H1 (cell line): ENCODE data around the gene PLPPR4. TPM values are rescaled to one million over a fixed set of nuclear protein-coding genes. Genes with fewer than 3 reads are reported as not detected.

Source experiments
- CTCF ChIA-PET: fragments of 300-600 bp; sonication (Branson Sonifier 250); formaldehyde crosslinking; loops from one replicate; lab custom pipeline; 2021; ENCODE audit not compliant: partially characterized antibody; lab: Charles Lee
- POLR2A ChIA-PET: fragments of 300-600 bp; sonication (Branson Sonifier 250); formaldehyde crosslinking; loops from one replicate; lab custom pipeline; 2021; ENCODE audit warnings: inconsistent platforms; ENCODE audit not compliant: partially characterized antibody; lab: Charles Lee
- DNase-seq, 2 experiments: peaks; one replicate each; pipeline versions ENCODE4 v3.0.0 to v3.0.0-alpha.2; 2010 to 2022; ENCODE audit warnings: low spot score in 2 of 2, low read depth in 1 of 2, mixed read lengths in 1 of 2
- FAIRE-seq: peaks from 2 replicates; lab custom pipeline; 2011; peaks lifted over from hg19 to GRCh38; lab: Jason Lieb, UNC
- H2AFZ ChIP-seq: 2 replicates; pipeline ENCODE4 v1.8.1; 2012; ENCODE audit warnings: low read length, inconsistent platforms
- H2AK5ac ChIP-seq: 2 replicates; pipeline ENCODE4 v1.6.1; 2013; ENCODE audit warnings: low read depth, low read length
- H2BK120ac ChIP-seq: replicated peaks from 2 replicates; pipeline ENCODE3; 2013; ENCODE audit warnings: low read depth, low read length, inconsistent platforms
- H2BK12ac ChIP-seq: 2 replicates; pipeline ENCODE4 v1.6.1; 2013; ENCODE audit warnings: low read depth, low read length
- H2BK15ac ChIP-seq: 2 replicates; pipeline ENCODE4 v1.6.1; 2013; ENCODE audit warnings: low read length
- H2BK20ac ChIP-seq: 2 replicates; pipeline ENCODE4 v1.6.1; 2013; ENCODE audit warnings: low read length
- H2BK5ac ChIP-seq: 2 replicates; pipeline ENCODE4 v1.6.1; 2013; ENCODE audit warnings: low read depth, low read length
- H3K14ac ChIP-seq: 2 replicates; pipeline ENCODE4 v1.6.1; 2013; ENCODE audit warnings: inconsistent platforms; ENCODE audit not compliant: insufficient read length
- H3K18ac ChIP-seq: 2 replicates; pipeline ENCODE4 v1.6.1; 2013; ENCODE audit warnings: low read length; ENCODE audit errors: extremely low read depth
- H3K23ac ChIP-seq: 2 replicates; pipeline ENCODE4 v1.6.1; 2013; ENCODE audit warnings: inconsistent platforms; ENCODE audit not compliant: insufficient read length
- H3K23me2 ChIP-seq: 2 replicates; pipeline ENCODE4 v1.6.1; 2013; ENCODE audit warnings: low read depth, low read length
- H3K27ac ChIP-seq: 2 replicates; pipeline ENCODE4 v1.6.1; 2011; ENCODE audit warnings: low read depth, low read length, inconsistent platforms
- H3K27me3 ChIP-seq, 4 experiments: replicated peaks in 1 of 4; 1 replicate in 1 of 4; 2 replicates in 3 of 4; pipeline versions ENCODE4 v1.6.1 to v1.8.1; 2011 to 2013; ENCODE audit warnings: low read length in 3 of 4, mild to moderate bottlenecking in 3 of 4, inconsistent platforms in 2 of 4, mixed read lengths in 2 of 4, moderate library complexity in 1 of 4; ENCODE audit not compliant: control insufficient read depth in 3 of 4, insufficient read depth in 3 of 4; ENCODE audit errors: extremely low read depth in 1 of 4
- H3K36me3 ChIP-seq, 4 experiments: 2 replicates each; pipeline versions ENCODE4 v1.6.1 to v1.8.1; 2011 to 2013; ENCODE audit warnings: mild to moderate bottlenecking in 4 of 4, low read length in 3 of 4, moderate library complexity in 2 of 4, control low read depth in 1 of 4, inconsistent platforms in 1 of 4; ENCODE audit not compliant: insufficient read depth in 4 of 4, control insufficient read depth in 2 of 4
- H3K4ac ChIP-seq: replicated peaks from 2 replicates; pipeline ENCODE3; 2013; ENCODE audit warnings: low read length, low read depth, mixed read lengths, inconsistent platforms; ENCODE audit not compliant: insufficient read length
- H3K4me1 ChIP-seq, 4 experiments: replicated peaks in 1 of 4; 1 replicate in 1 of 4; 2 replicates in 3 of 4; pipeline versions ENCODE4 v1.6.1 to v1.8.1; 2011 to 2013; ENCODE audit warnings: low read length in 3 of 4, inconsistent platforms in 2 of 4, mixed read lengths in 1 of 4; ENCODE audit not compliant: insufficient read depth in 4 of 4, control insufficient read depth in 3 of 4
- H3K4me2 ChIP-seq, 2 experiments: 2 replicates each; pipeline versions ENCODE4 v1.6.1 to v1.8.1; 2011 to 2013; ENCODE audit warnings: low read depth in 2 of 2, low read length in 2 of 2, control low read depth in 1 of 2, inconsistent platforms in 1 of 2, mild to moderate bottlenecking in 1 of 2; ENCODE audit not compliant: insufficient read depth in 1 of 2
- H3K4me3 ChIP-seq, 4 experiments: fragments of 200-600, 300-600 bp in 1 of 4; sonication (generic), shearing (Covaris generic), sonication (Bioruptor Twin) in 1 of 4; 2 replicates each; pipeline versions ENCODE4 v1.5.1 to v1.8.1; 2011 to 2016; ENCODE audit warnings: low read length in 4 of 4, low read depth in 3 of 4, control low read depth in 2 of 4, inconsistent platforms in 2 of 4, mild to moderate bottlenecking in 2 of 4, mixed read lengths in 1 of 4, moderate library complexity in 1 of 4; ENCODE audit not compliant: insufficient read depth in 2 of 4; ENCODE audit errors: extremely low read depth in 1 of 4
- H3K56ac ChIP-seq: replicated peaks from 2 replicates; pipeline ENCODE3; 2013; ENCODE audit warnings: low read depth, mild to moderate bottlenecking, mixed read lengths, low read length, inconsistent platforms; ENCODE audit not compliant: insufficient read length
- H3K79me1 ChIP-seq: 2 replicates; pipeline ENCODE4 v1.6.1; 2013; ENCODE audit warnings: low read depth, low read length, control low read depth
- H3K79me2 ChIP-seq, 2 experiments: 2 replicates each; pipeline versions ENCODE4 v1.6.1 to v1.8.1; 2012 to 2013; ENCODE audit warnings: low read length in 2 of 2, mild to moderate bottlenecking in 2 of 2, inconsistent platforms in 1 of 2; ENCODE audit not compliant: insufficient read depth in 2 of 2, control insufficient read depth in 1 of 2
- H3K9ac ChIP-seq, 4 experiments: replicated peaks in 1 of 4; 1 replicate in 1 of 4; 2 replicates in 3 of 4; pipeline versions ENCODE4 v1.6.1 to v1.8.1; 2011 to 2013; ENCODE audit warnings: low read depth in 3 of 4, low read length in 3 of 4, control low read depth in 2 of 4, mild to moderate bottlenecking in 2 of 4, moderate library complexity in 2 of 4, inconsistent platforms in 1 of 4; ENCODE audit errors: extremely low read depth in 1 of 4
- H3K9me3 ChIP-seq, 2 experiments: 2 replicates each; pipeline versions ENCODE4 v1.6.1 to v1.8.1; 2012 to 2013; ENCODE audit warnings: mild to moderate bottlenecking in 2 of 2, moderate library complexity in 2 of 2, control low read depth in 1 of 2, inconsistent platforms in 1 of 2, low read depth in 1 of 2, low read length in 1 of 2, mixed read lengths in 1 of 2; ENCODE audit not compliant: insufficient read depth in 2 of 2
- H4K20me1 ChIP-seq, 2 experiments: replicated peaks in 1 of 2; 2 replicates each; pipeline versions ENCODE3 to v1.8.1; 2011 to 2013; ENCODE audit warnings: inconsistent platforms in 2 of 2, low read length in 2 of 2, mild to moderate bottlenecking in 1 of 2; ENCODE audit not compliant: insufficient read depth in 2 of 2, control insufficient read depth in 1 of 2
- H4K5ac ChIP-seq: 2 replicates; pipeline ENCODE4 v1.6.1; 2013; ENCODE audit warnings: low read length, low read depth, mixed read lengths, inconsistent platforms; ENCODE audit not compliant: insufficient read length
- H4K8ac ChIP-seq: 2 replicates; pipeline ENCODE4 v1.8.0; 2013; ENCODE audit warnings: mild to moderate bottlenecking, moderate library complexity, low read length, inconsistent platforms; ENCODE audit not compliant: insufficient read depth; ENCODE audit errors: extremely low read depth
- H4K91ac ChIP-seq: replicated peaks from 2 replicates; pipeline ENCODE3; 2013; ENCODE audit warnings: low read length, mixed read lengths, inconsistent platforms; ENCODE audit not compliant: insufficient read length
- CTCF ChIP-seq, 3 experiments: IDR thresholded peaks; 1 replicate in 2 of 3; 2 replicates in 1 of 3; pipeline versions ENCODE4 v1.5.1 to v1.6.1; 2011; ENCODE audit warnings: low read length in 3 of 3, mild to moderate bottlenecking in 3 of 3, inconsistent platforms in 2 of 3, low read depth in 1 of 3, moderate library complexity in 1 of 3; ENCODE audit not compliant: insufficient read depth in 1 of 3; ENCODE audit errors: control extremely low read depth in 1 of 3
- EZH2 ChIP-seq: fragments of 200-600 bp; sonication (generic); IDR thresholded peaks from 2 replicates; pipeline ENCODE4 v1.7.1; 2012; ENCODE audit warnings: low read depth, mild to moderate bottlenecking, moderate library complexity, low read length, inconsistent platforms; ENCODE audit not compliant: severe bottlenecking
- RAD21 ChIP-seq, 2 experiments: IDR thresholded peaks in 1 of 2; conservative IDR thresholded peaks in 1 of 2; 2 replicates each; pipeline ENCODE4 v1.6.1; 2011; ENCODE audit warnings: low read depth in 2 of 2, low read length in 2 of 2, improper control_type of control experiment in 1 of 2, inconsistent platforms in 1 of 2, mild to moderate bottlenecking in 1 of 2, moderate library complexity in 1 of 2
- TAF1 ChIP-seq: IDR thresholded peaks from 2 replicates; pipeline ENCODE4 v1.6.1; 2011; ENCODE audit warnings: mild to moderate bottlenecking, low read depth, low read length
- WGBS, 2 experiments: shearing (Covaris generic) in 1 of 2; methylation state at CpG; one replicate each; pipeline versions ENCODE4 v1.1.6 to v1.1.7; 2013 to 2015; ENCODE audit warnings: low lambda C conversion rate in 2 of 2, mixed read lengths in 2 of 2, inconsistent platforms in 1 of 2, low coverage in 1 of 2, missing lambda C conversion rate in 1 of 2; ENCODE audit not compliant: insufficient replicate concordance in 2 of 2, insufficient coverage in 1 of 2, insufficient read length in 1 of 2; ENCODE audit errors: extremely low coverage in 1 of 2, missing lambda C conversion rate in 1 of 2; 5-methylcytosine and 5-hydroxymethylcytosine counted together
- polyA plus RNA-seq, 7 experiments: library from polyadenylated mRNA; depleted of rRNA in 3 of 7; stranded (reverse) in 5 of 7; unstranded in 2 of 7; fragments of >200 nt in 5 of 7; fragments of 200-250 nt in 2 of 7; gene quantifications; 1 replicate in 5 of 7; 2 replicates in 1 of 7; 4 replicates in 1 of 7; pipeline versions ENCODE4 v1.2.1 to v1.2.3, GENCODE V29; 2011 to 2013; ENCODE audit warnings: missing spikeins in 2 of 7, mixed read lengths in 2 of 7
- total RNA-seq: library from RNA; stranded (reverse); fragmentation: NEBNext Ultra II Directional; extraction: Animal tissue kit (Norgen Biotek cat#: 25700); gene quantifications from 2 replicates; pipeline ENCODE4 v1.2.1, GENCODE V29; 2021

Gene PLPPR4
- total and polyA plus RNA-seq, 2 of the 8 experiments (the other 6 are each of a cell fraction or from before 2014, with no cell fraction given) = 0.74 to 2.2 TPM

GRCh38 chr1:99306644-99307043 lies 42.4 kb downstream of the PLPPR4 start:
- H3K27ac ChIP-seq = no peak overlapping the region
- no peak overlapping the region for H3K4ac ChIP-seq
- ChIA-PET CTCF (interaction anchor here (0.9 to 2.8 kb wide), 16 partner anchors 10 to 513 kb away, joined by 3 to 18 read pairs (median 4); no protein-coding TSS in a partner anchor), POLR2A (no interaction called here)
- H3K79me1 ChIP-seq = no peaks in the 10 kb centered on the region
- no peak overlapping the region for H2BK120ac ChIP-seq
- H3K4me2 ChIP-seq = no peak overlapping the region
- no peak for DNase-seq
- no peak overlapping the region; the same call in 1 of the 2 replicates for H4K8ac ChIP-seq
- no peaks in the 10 kb centered on the region for H4K20me1 ChIP-seq
- no peaks in the 10 kb centered on the region for H3K36me3 ChIP-seq
- no peak overlapping the region for H2AFZ ChIP-seq
- H2BK5ac ChIP-seq = no peak overlapping the region
- H4K5ac ChIP-seq = no peak overlapping the region
- no peak overlapping the region for H3K9ac ChIP-seq
- no peaks in the 10 kb centered on the region for H3K79me2 ChIP-seq
- peaks cover 0 to 3% (median 0%) of the 10 kb centered on the region in 4 experiments; a peak in 1 of 7 replicates for H3K4me1 ChIP-seq
- H3K27me3 ChIP-seq = no peaks in the 10 kb centered on the region
- FAIRE-seq = no peak
- TF ChIP-seq CTCF (IDR thresholded peaks at IDR 0.05; ENCODE audit: control extremely low read depth in 1 of 3, insufficient read depth in 1 of 3, low read depth in 1 of 3, low read length in 3 of 3) (peak; percentile 35 to 61 (median 51); a peak in 3 of 4 replicates), EZH2 (no peak), TAF1 (no peak), RAD21 (IDR thresholded peaks at IDR 0.05 in 1 of 2, conservative IDR thresholded peaks at IDR 0.05 in 1 of 2; ENCODE audit: low read depth in 2 of 2, low read length in 2 of 2) (peak; percentile 44 to 45)
- H3K4me3 ChIP-seq = no peak overlapping the region
- H3K56ac ChIP-seq = no peak overlapping the region
- no peak overlapping the region for H2BK12ac ChIP-seq
- H4K91ac ChIP-seq = no peak overlapping the region
- no peak overlapping the region for H2BK15ac ChIP-seq
- WGBS, 2 experiments = 84% methylated on average over 15 of the region's 15 CpGs; no CpG with 5 or more reads in 1 of the 2 experiments
- no peak overlapping the region for H3K23ac ChIP-seq
- no peak overlapping the region for H2AK5ac ChIP-seq
- no peak overlapping the region for H3K14ac ChIP-seq
- H3K23me2 ChIP-seq = no peaks in the 10 kb centered on the region
- H3K18ac ChIP-seq = no peak overlapping the region
- H2BK20ac ChIP-seq = no peak overlapping the region
- H3K9me3 ChIP-seq = no peaks in the 10 kb centered on the region
